SK-N-SH (cell line): Measurements from ENCODE around the gene TMC1. TPM values are rescaled to one million over a fixed set of nuclear protein-coding genes. Genes with fewer than 3 reads are reported as not detected.

Experiments used
- CTCF ChIA-PET: fragments of 300-600, 350-600 bp; formaldehyde crosslinking; extraction: SDS; loops from one replicate; lab custom pipeline; 2021; lab: Yijun Ruan, JAX
- POLR2A ChIA-PET: fragments of 350-600 bp; sonication (Branson Sonifier 250); formaldehyde crosslinking; extraction: SDS; loops from one replicate; lab custom pipeline; 2020; ENCODE audit warnings: antibody characterized with exemption, inconsistent platforms; lab: Yijun Ruan, JAX
- DNase-seq: peaks from one replicate; pipeline ENCODE4 v3.0.0; 2012
- H2AFZ ChIP-seq: fragments of 200-600 bp; sonication (generic); 2 replicates; pipeline ENCODE4 v1.8.1; 2016; ENCODE audit warnings: antibody characterized with exemption, mild to moderate bottlenecking, low read depth
- H3F3A ChIP-seq: fragments of 200-600 bp; sonication (generic); replicated peaks from 2 replicates; pipeline ENCODE3; 2016; ENCODE audit warnings: antibody characterized with exemption, mild to moderate bottlenecking; ENCODE audit not compliant: insufficient read depth
- H3K27ac ChIP-seq, 2 experiments: fragments of 200-500 bp in 1 of 2; fragments of 200-600 bp in 1 of 2; sonication (Bioruptor generic) in 1 of 2; sonication (generic), shearing (Covaris generic) in 1 of 2; 2 replicates each; pipeline versions ENCODE4 v1.5.1 to v1.6.1; 2014 to 2016; ENCODE audit warnings: low read depth in 2 of 2, inconsistent platforms in 1 of 2, low read length in 1 of 2, mild to moderate bottlenecking in 1 of 2, mixed read lengths in 1 of 2
- H3K27me3 ChIP-seq: fragments of 200-600 bp; sonication (generic), shearing (Covaris generic); 2 replicates; pipeline ENCODE4 v1.6.1; 2016; ENCODE audit warnings: mixed run types; ENCODE audit not compliant: insufficient read depth
- H3K36me3 ChIP-seq, 2 experiments: fragments of 200-500 bp in 1 of 2; fragments of 200-600 bp in 1 of 2; sonication (Bioruptor generic) in 1 of 2; sonication (generic) in 1 of 2; replicated peaks in 1 of 2; 2 replicates each; pipeline versions ENCODE3 to v1.5.1; 2014 to 2016; ENCODE audit warnings: low read length in 1 of 2, mild to moderate bottlenecking in 1 of 2; ENCODE audit not compliant: insufficient read depth in 2 of 2, control insufficient read depth in 1 of 2
- H3K4me1 ChIP-seq, 2 experiments: fragments of 200-500 bp in 1 of 2; fragments of 200-600 bp in 1 of 2; sonication (Bioruptor generic) in 1 of 2; sonication (generic), shearing (Covaris generic) in 1 of 2; 2 replicates each; pipeline versions ENCODE4 v1.5.1 to v1.6.1; 2014 to 2016; ENCODE audit warnings: low read depth in 1 of 2, low read length in 1 of 2, mixed run types in 1 of 2; ENCODE audit not compliant: insufficient read depth in 2 of 2, control insufficient read depth in 1 of 2
- H3K4me2 ChIP-seq: fragments of 200-600 bp; sonication (generic), shearing (Covaris generic); 2 replicates; pipeline ENCODE4 v1.6.1; 2017; ENCODE audit warnings: mixed run types
- H3K4me3 ChIP-seq, 2 experiments: fragments of 200-500 bp in 1 of 2; fragments of 200-600 bp in 1 of 2; sonication (Bioruptor generic) in 1 of 2; sonication (generic), shearing (Covaris generic) in 1 of 2; 2 replicates each; pipeline versions ENCODE4 v1.5.1 to v1.8.1; 2014 to 2016; ENCODE audit warnings: low read depth in 2 of 2, inconsistent platforms in 1 of 2, low read length in 1 of 2, mild to moderate bottlenecking in 1 of 2, mixed read lengths in 1 of 2, moderate library complexity in 1 of 2
- H3K79me2 ChIP-seq: fragments of 200-600 bp; sonication (generic); 2 replicates; pipeline ENCODE4 v1.8.1; 2017; ENCODE audit warnings: mild to moderate bottlenecking; ENCODE audit not compliant: insufficient read depth
- H3K9ac ChIP-seq: fragments of 200-600 bp; sonication (generic); 2 replicates; pipeline ENCODE4 v1.6.1; 2017; ENCODE audit warnings: mixed run types
- H3K9me2 ChIP-seq: fragments of 200-600 bp; sonication (generic); 2 replicates; pipeline ENCODE4 v1.6.1; 2017; ENCODE audit warnings: mixed run types
- H3K9me3 ChIP-seq: fragments of 200-600 bp; sonication (generic); 2 replicates; pipeline ENCODE4 v1.6.1; 2017; ENCODE audit warnings: mixed run types, mild to moderate bottlenecking, moderate library complexity
- H4K20me1 ChIP-seq: fragments of 200-600 bp; sonication (generic); 2 replicates; pipeline ENCODE4 v1.6.1; 2017; ENCODE audit warnings: mild to moderate bottlenecking, mixed run types; ENCODE audit not compliant: insufficient read depth
- CHD2 ChIP-seq: fragments of 150-350 bp; IDR thresholded peaks from 2 replicates; pipeline ENCODE4 v1.6.1; 2018; ENCODE audit warnings: low read length; ENCODE audit not compliant: partially characterized antibody
- ELF1 ChIP-seq: IDR thresholded peaks from 2 replicates; pipeline ENCODE4 v1.4.0; 2012
- EP300 ChIP-seq, 2 experiments: IDR thresholded peaks; 2 replicates each; pipeline versions ENCODE4 v1.4.0 to v1.6.1; 2012; ENCODE audit warnings: borderline replicate concordance in 1 of 2, low read depth in 1 of 2, low read length in 1 of 2
- EZH2phosphoT487 ChIP-seq: fragments of 200-600 bp; sonication (generic); IDR thresholded peaks from 2 replicates; pipeline ENCODE4 v1.6.1; 2017; ENCODE audit warnings: low read depth, mixed run types, mild to moderate bottlenecking, antibody characterized with exemption, moderate library complexity, borderline replicate concordance
- FOSL2 ChIP-seq: IDR thresholded peaks from 2 replicates; pipeline ENCODE4 v1.4.0; 2012; ENCODE audit warnings: low read depth, mild to moderate bottlenecking, moderate library complexity, borderline replicate concordance
- FOXJ3 ChIP-seq: sonication (generic); formaldehyde crosslinking; IDR thresholded peaks from 2 replicates; pipeline ENCODE4 v1.5.1; 2020; ENCODE audit warnings: mild to moderate bottlenecking, missing genetic modification reagents
- JUND ChIP-seq: IDR thresholded peaks from 2 replicates; pipeline ENCODE4 v1.4.0; 2012
- MEF2A ChIP-seq: IDR thresholded peaks from 2 replicates; pipeline ENCODE4 v1.4.0; 2012; ENCODE audit warnings: low read depth, borderline replicate concordance
- MXI1 ChIP-seq: IDR thresholded peaks from 2 replicates; pipeline ENCODE4 v1.6.1; 2012; ENCODE audit warnings: mild to moderate bottlenecking, low read depth, low read length, improper control_type of control experiment
- NRF1 ChIP-seq: IDR thresholded peaks from 2 replicates; pipeline ENCODE4 v1.6.1; 2012; ENCODE audit warnings: low read depth, mild to moderate bottlenecking, low read length
- RAD21 ChIP-seq: IDR thresholded peaks from 2 replicates; pipeline ENCODE4 v1.6.1; 2012; ENCODE audit warnings: mild to moderate bottlenecking, low read length
- RCOR1 ChIP-seq: fragments of 150-350 bp; IDR thresholded peaks from 2 replicates; pipeline ENCODE4 v1.6.1; 2017; ENCODE audit warnings: antibody characterized with exemption, low read length
- REST ChIP-seq: IDR thresholded peaks from 2 replicates; pipeline ENCODE4 v1.6.1; 2012; ENCODE audit warnings: mild to moderate bottlenecking, low read depth, low read length, moderate library complexity
- TEAD4 ChIP-seq: IDR thresholded peaks from 2 replicates; pipeline ENCODE4 v1.4.0; 2012; ENCODE audit warnings: mild to moderate bottlenecking, borderline replicate concordance; ENCODE audit not compliant: insufficient read depth
- ZBTB33 ChIP-seq: IDR thresholded peaks from 2 replicates; pipeline ENCODE4 v1.4.0; 2012; ENCODE audit warnings: low read depth, borderline replicate concordance
- WGBS: methylation state at CpG from one replicate; pipeline ENCODE4 v1.1.6; 2017; ENCODE audit warnings: low lambda C conversion rate; 5-methylcytosine and 5-hydroxymethylcytosine counted together
- polyA plus RNA-seq, 3 experiments: library from polyadenylated mRNA; depleted of rRNA; stranded (reverse); fragments of >200 nt; gene quantifications; 2 replicates each; pipeline ENCODE4 v1.2.3, GENCODE V29; 2012
- TF ChIP-seq, protein P1 (sequence below): IDR thresholded peaks from 2 replicates; pipeline ENCODE4 v1.4.0; 2012; ENCODE audit warnings: low read depth

Gene TMC1
- polyA plus RNA-seq, 1 of the 3 experiments (the other 2 are of a cell fraction): not detected

GRCh38 chr9:72763022-72763421 is 241.6 kb downstream of the TMC1 start:
- no peaks in the 10 kb centered on the region for H3K9me3 ChIP-seq
- no peaks in the 10 kb centered on the region for H3K9me2 ChIP-seq
- H3K4me1 ChIP-seq: no peaks in the 10 kb centered on the region
- no peak overlapping the region for H2AFZ ChIP-seq
- no peak for DNase-seq
- no peak overlapping the region for H3K9ac ChIP-seq
- CTCF ChIA-PET: no interaction called here
- no peaks in the 10 kb centered on the region; the same call in 1 of the 2 replicates for H3K27me3 ChIP-seq
- H4K20me1 ChIP-seq: no peaks in the 10 kb centered on the region
- no peak overlapping the region for H3K27ac ChIP-seq
- H3K36me3 ChIP-seq: no peaks in the 10 kb centered on the region
- no peak overlapping the region for H3K4me2 ChIP-seq
- TF ChIP-seq JUND: no peak
- no peak for TF ChIP-seq NRF1
- TF ChIP-seq, protein P1, sequence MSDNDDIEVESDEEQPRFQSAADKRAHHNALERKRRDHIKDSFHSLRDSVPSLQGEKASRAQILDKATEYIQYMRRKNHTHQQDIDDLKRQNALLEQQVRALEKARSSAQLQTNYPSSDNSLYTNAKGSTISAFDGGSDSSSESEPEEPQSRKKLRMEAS: no peak
- TF ChIP-seq MXI1: no peak
- TF ChIP-seq TEAD4: no peak
- no peak for TF ChIP-seq CHD2
- TF ChIP-seq RAD21: no peak
- no peak for TF ChIP-seq REST
- TF ChIP-seq ELF1: no peak
- no peak for TF ChIP-seq EP300 (IDR thresholded peaks at IDR 0.05; ENCODE audit: borderline replicate concordance in 1 of 2, low read depth in 1 of 2, low read length in 1 of 2)
- TF ChIP-seq EZH2phosphoT487: no peak
- TF ChIP-seq FOXJ3 (CRISPR knock-in tag): no peak
- no peak for TF ChIP-seq FOSL2
- TF ChIP-seq RCOR1: no peak
- no peak for TF ChIP-seq ZBTB33
- no peak for TF ChIP-seq MEF2A
- TF ChIP-seq, all 33 proteins: peak for 0
- 6% methylated on average over 2 of the region's 2 CpGs for WGBS
- POLR2A ChIA-PET: no interaction called here
- Histone ChIP-seq H3K79me2 (no peaks in the 10 kb centered on the region), H3K4me3 (no peak overlapping the region), H3F3A (no peaks in the 10 kb centered on the region)
